HepG2 (cell line): ENCODE results near the gene UNC5B. TPM values are rescaled to one million over a fixed set of nuclear protein-coding genes. Genes with fewer than 3 reads are reported as not detected.

ENCODE experiments used
- ATAC-seq: fragments of 200-7000 bp; cut with Tn5 transposase; 3 replicates; pipeline ENCODE4 v1.9.1; 2020; ENCODE audit warnings: mild to moderate bottlenecking, moderate library complexity
- BruUV-seq: library from RNA; stranded (reverse); fragments of 400-500 nt; replicated peaks from 2 replicates; lab custom pipeline; 2021; lab: Mats Ljungman, UMichigan
- CTCF ChIA-PET: fragments of 300-600 bp; formaldehyde crosslinking; extraction: SDS; loops from one replicate; lab custom pipeline; 2021; ENCODE audit warnings: low total read pairs, inconsistent platforms, low intra/inter-chr PET ratio; lab: Yijun Ruan, JAX
- POLR2A ChIA-PET: fragments of 350-600 bp; sonication (Branson Sonifier 250); formaldehyde crosslinking; loops from one replicate; lab custom pipeline; 2020; ENCODE audit warnings: antibody characterized with exemption, inconsistent platforms; lab: Yijun Ruan, JAX
- DNase-seq: peaks from one replicate; pipeline ENCODE4 v3.0.0-alpha.2; 2015; ENCODE audit warnings: low spot score
- FAIRE-seq: peaks from 3 replicates; lab custom pipeline; 2011; peaks lifted over from hg19 to GRCh38; lab: Jason Lieb, UNC
- H2AFZ ChIP-seq: one replicate; pipeline ENCODE4 v1.6.1; 2011; ENCODE audit warnings: low read length, inconsistent platforms
- H3K27ac ChIP-seq: fragments of 300-600 bp; 3 replicates; pipeline ENCODE4 v1.8.0; 2011; ENCODE audit warnings: mixed run types, mild to moderate bottlenecking, mixed read lengths, low read length, inconsistent platforms; ENCODE audit not compliant: insufficient read depth; ENCODE audit errors: extremely low read length
- H3K27me3 ChIP-seq, 2 experiments: fragments of 200-600 bp in 1 of 2; 2 replicates in 1 of 2; 3 replicates in 1 of 2; pipeline versions ENCODE4 v1.6.0 to v1.8.0; 2011; ENCODE audit warnings: low read length in 2 of 2, mild to moderate bottlenecking in 2 of 2, moderate library complexity in 2 of 2, inconsistent platforms in 1 of 2; ENCODE audit not compliant: insufficient read depth in 2 of 2, control insufficient read depth in 1 of 2
- H3K36me3 ChIP-seq, 2 experiments: fragments of 200-600 bp in 1 of 2; replicated peaks in 1 of 2; 2 replicates in 1 of 2; 3 replicates in 1 of 2; pipeline versions ENCODE4 v1.5.1 to v1.8.0; 2011; ENCODE audit warnings: low read length in 2 of 2, inconsistent platforms in 1 of 2; ENCODE audit not compliant: insufficient read depth in 2 of 2, control insufficient read depth in 1 of 2
- H3K4me1 ChIP-seq: 2 replicates; pipeline ENCODE4 v1.5.1; 2012; ENCODE audit warnings: low read length, inconsistent platforms; ENCODE audit not compliant: insufficient read depth
- H3K4me2 ChIP-seq: 2 replicates; pipeline ENCODE4 v1.6.0; 2011; ENCODE audit warnings: low read depth, low read length, inconsistent platforms
- H3K4me3 ChIP-seq, 3 experiments: fragments of 200-600 bp in 1 of 3; sonication (generic), shearing (Covaris generic) in 1 of 3; replicated peaks in 1 of 3; 2 replicates each; pipeline ENCODE4 v1.5.1; 2011 to 2016; ENCODE audit warnings: low read length in 3 of 3, inconsistent platforms in 2 of 3, low read depth in 2 of 3, mild to moderate bottlenecking in 2 of 3, control low read depth in 1 of 3, mixed read lengths in 1 of 3; ENCODE audit not compliant: insufficient read depth in 1 of 3
- H3K79me2 ChIP-seq: one replicate; pipeline ENCODE4 v1.6.1; 2011; ENCODE audit warnings: low read length, inconsistent platforms; ENCODE audit not compliant: insufficient read depth
- H3K9ac ChIP-seq: 2 replicates; pipeline ENCODE4 v1.6.0; 2011; ENCODE audit warnings: mild to moderate bottlenecking, low read depth, low read length, inconsistent platforms; ENCODE audit not compliant: insufficient read depth
- H3K9me3 ChIP-seq: 2 replicates; pipeline ENCODE4 v1.5.1; 2012; ENCODE audit warnings: mild to moderate bottlenecking, low read length
- H4K20me1 ChIP-seq: 2 replicates; pipeline ENCODE4 v1.6.0; 2011; ENCODE audit warnings: inconsistent platforms, mild to moderate bottlenecking, low read length, moderate library complexity; ENCODE audit not compliant: insufficient read depth
- ATF1 ChIP-seq: IDR thresholded peaks from 2 replicates; pipeline ENCODE4 v1.6.1; 2016; ENCODE audit warnings: mild to moderate bottlenecking, control low read depth
- ATF5 ChIP-seq: sonication (generic); formaldehyde crosslinking; IDR thresholded peaks from 2 replicates; pipeline ENCODE4 v1.4.0; 2020; ENCODE audit warnings: mild to moderate bottlenecking, low read depth, missing genetic modification reagents
- FOXA1 ChIP-seq, 2 experiments: fragments of 450-650 bp in 1 of 2; sonication (generic) in 1 of 2; formaldehyde crosslinking in 1 of 2; IDR thresholded peaks; 2 replicates each; pipeline versions ENCODE4 v1.4.0 to v1.6.1; 2016 to 2020; ENCODE audit warnings: missing genetic modification reagents in 1 of 2
- FOXA3 ChIP-seq: IDR thresholded peaks from 2 replicates; pipeline ENCODE4 v1.6.1; 2016; ENCODE audit warnings: missing genetic modification reagents, missing compliant biosample characterization
- HOXA9 ChIP-seq: sonication (generic); formaldehyde crosslinking; IDR thresholded peaks from 2 replicates; pipeline ENCODE4 v1.8.1; 2022; ENCODE audit warnings: missing genetic modification reagents, mild to moderate bottlenecking, moderate library complexity, borderline replicate concordance
- IKZF4 ChIP-seq: sonication (generic); formaldehyde crosslinking; IDR thresholded peaks from 2 replicates; pipeline ENCODE4 v1.5.1; 2020; ENCODE audit warnings: borderline replicate concordance, mild to moderate bottlenecking, low read depth, missing genetic modification reagents; ENCODE audit errors: not compliant biosample characterization
- IRF2 ChIP-seq: IDR thresholded peaks from 2 replicates; pipeline ENCODE4 v1.6.1; 2018; ENCODE audit warnings: missing genetic modification reagents, missing compliant biosample characterization
- MAFK ChIP-seq, 2 experiments: IDR thresholded peaks in 1 of 2; conservative IDR thresholded peaks in 1 of 2; 2 replicates each; pipeline ENCODE4 v1.6.1; 2011; ENCODE audit warnings: improper control_type of control experiment in 2 of 2, low read length in 2 of 2
- MAZ ChIP-seq, 2 experiments: sonication (generic) in 1 of 2; formaldehyde crosslinking in 1 of 2; IDR thresholded peaks; 2 replicates each; pipeline versions ENCODE4 v1.5.0 to v1.6.1; 2012 to 2020; ENCODE audit warnings: low read depth in 2 of 2, mild to moderate bottlenecking in 2 of 2, borderline replicate concordance in 1 of 2, improper control_type of control experiment in 1 of 2, low read length in 1 of 2, missing genetic modification reagents in 1 of 2, moderate library complexity in 1 of 2
- MLLT10 ChIP-seq: sonication (generic); formaldehyde crosslinking; IDR thresholded peaks from 2 replicates; pipeline ENCODE4 v1.4.0; 2020; ENCODE audit warnings: missing genetic modification reagents
- RBFOX2 ChIP-seq: fragments of 200-400 bp; formaldehyde crosslinking; IDR thresholded peaks from 2 replicates; pipeline ENCODE4 v1.6.1; 2017; ENCODE audit warnings: low read depth, mild to moderate bottlenecking, low read length
- TAF1 ChIP-seq: sonication (generic); formaldehyde crosslinking; IDR thresholded peaks from 2 replicates; pipeline ENCODE4 v1.4.0; 2020; ENCODE audit warnings: missing genetic modification reagents
- TMF1 ChIP-seq: sonication (generic); formaldehyde crosslinking; IDR thresholded peaks from 2 replicates; pipeline ENCODE4 v1.8.1; 2022; ENCODE audit warnings: low read depth, missing genetic modification reagents
- ZNF24 ChIP-seq: fragments of 450-650 bp; IDR thresholded peaks from 2 replicates; pipeline ENCODE4 v1.6.1; 2017; ENCODE audit warnings: antibody characterized with exemption, mild to moderate bottlenecking
- ZNF432 ChIP-seq: sonication (generic); formaldehyde crosslinking; IDR thresholded peaks from 2 replicates; pipeline ENCODE4 v1.5.0; 2020; ENCODE audit warnings: missing genetic modification reagents, mild to moderate bottlenecking, borderline replicate concordance
- ZNF710 ChIP-seq: sonication (generic); formaldehyde crosslinking; IDR thresholded peaks from 2 replicates; pipeline ENCODE4 v1.5.0; 2020; ENCODE audit warnings: mild to moderate bottlenecking, missing genetic modification reagents, borderline replicate concordance
- ZNF737 ChIP-seq: sonication (generic); formaldehyde crosslinking; IDR thresholded peaks from 2 replicates; pipeline ENCODE4 v1.5.0; 2020; ENCODE audit warnings: missing genetic modification reagents, mild to moderate bottlenecking, borderline replicate concordance
- WGBS: methylation state at CpG from one replicate; pipeline ENCODE4 v1.1.6; 2017; ENCODE audit warnings: low lambda C conversion rate; 5-methylcytosine and 5-hydroxymethylcytosine counted together
- in situ Hi-C: cut with HindIII; loops from 2 replicates; pipeline ENCODE4 v1.10.0; 2017; ENCODE audit warnings: low pct_unique_long_range_greater_than_20kb; ENCODE audit not compliant: extremely low pct_ligation_motif_present
- intact Hi-C: fragments of 100-400 bp; cut with micrococcal nuclease; formaldehyde crosslinking; loops from one replicate; pipeline ENCODE4 v1.10.0; 2022; ENCODE audit not compliant: unreplicated experiment
- polyA plus RNA-seq, 8 experiments: library from polyadenylated mRNA; depleted of rRNA in 3 of 8; stranded (reverse) in 7 of 8; unstranded in 1 of 8; fragments of >200 nt; fragmentation: Illumina TruSeq in 4 of 8; extraction: Trizol in 4 of 8; gene quantifications; 2 replicates each; pipeline versions ENCODE4 v1.2.1 to v1.2.3, GENCODE V29; 2011 to 2016; ENCODE audit warnings: low read depth in 4 of 8, missing spikeins in 1 of 8, mixed read lengths in 1 of 8; ENCODE audit not compliant: insufficient read depth in 1 of 8
- total RNA-seq, 5 experiments: library from RNA; depleted of rRNA; stranded (reverse); fragments of >200 nt; fragmentation: Illumina TruSeq; extraction: Trizol; gene quantifications; 2 replicates each; pipeline ENCODE4 v1.2.3, GENCODE V29; 2016; ENCODE audit warnings: low read depth in 1 of 5
- TF ChIP-seq, protein P1 (sequence below): sonication (generic); formaldehyde crosslinking; IDR thresholded peaks from 2 replicates; pipeline ENCODE4 v1.5.0; 2020; ENCODE audit warnings: missing genetic modification reagents
- TF ChIP-seq, protein P2 (sequence below): sonication (generic); IDR thresholded peaks from 2 replicates; pipeline ENCODE4 v1.6.1; 2016; ENCODE audit warnings: low read depth, borderline replicate concordance

Gene UNC5B
- total and polyA plus RNA-seq, 2 of the 13 experiments (the other 11 are each of a cell fraction or from before 2014, with no cell fraction given) = 0.07 TPM

- Histone ChIP-seq H2AFZ (no peak overlapping the region), H3K9ac (no peak overlapping the region), H3K27me3 (no peaks in the 10 kb centered on the region), H3K4me2 (no peak overlapping the region), H4K20me1 (no peaks in the 10 kb centered on the region), H3K9me3 (no peaks in the 10 kb centered on the region), H3K79me2 (peaks cover 17% of the 10 kb centered on the region), H3K4me1 (peaks cover 74% of the 10 kb centered on the region), H3K4me3 (no peak overlapping the region), H3K36me3 (peaks cover 12 to 20% of the 10 kb centered on the region in 2 experiments), H3K27ac (no peak overlapping the region)
- no TSS peak for BruUV-seq
- CTCF ChIA-PET = no interaction called here
- in situ Hi-C loops = loop anchor here (25.0 kb wide), 1 partner anchor 706 kb away; no protein-coding TSS in a partner anchor
- FAIRE-seq = no peak
- no peak for DNase-seq
- 83% methylated on average over 4 of the region's 4 CpGs for WGBS
- ATAC-seq = no peak
- POLR2A ChIA-PET = interaction anchor here (0.8 to 16.7 kb wide), 4 partner anchors 8 to 45 kb away, joined by 3 to 210 read pairs (median 10); partner anchors contain the start of gene SLC29A3
- intact Hi-C loops = no loop called here
- TF ChIP-seq ATF5 (CRISPR knock-in tag) = no peak
- TF ChIP-seq, protein P1, sequence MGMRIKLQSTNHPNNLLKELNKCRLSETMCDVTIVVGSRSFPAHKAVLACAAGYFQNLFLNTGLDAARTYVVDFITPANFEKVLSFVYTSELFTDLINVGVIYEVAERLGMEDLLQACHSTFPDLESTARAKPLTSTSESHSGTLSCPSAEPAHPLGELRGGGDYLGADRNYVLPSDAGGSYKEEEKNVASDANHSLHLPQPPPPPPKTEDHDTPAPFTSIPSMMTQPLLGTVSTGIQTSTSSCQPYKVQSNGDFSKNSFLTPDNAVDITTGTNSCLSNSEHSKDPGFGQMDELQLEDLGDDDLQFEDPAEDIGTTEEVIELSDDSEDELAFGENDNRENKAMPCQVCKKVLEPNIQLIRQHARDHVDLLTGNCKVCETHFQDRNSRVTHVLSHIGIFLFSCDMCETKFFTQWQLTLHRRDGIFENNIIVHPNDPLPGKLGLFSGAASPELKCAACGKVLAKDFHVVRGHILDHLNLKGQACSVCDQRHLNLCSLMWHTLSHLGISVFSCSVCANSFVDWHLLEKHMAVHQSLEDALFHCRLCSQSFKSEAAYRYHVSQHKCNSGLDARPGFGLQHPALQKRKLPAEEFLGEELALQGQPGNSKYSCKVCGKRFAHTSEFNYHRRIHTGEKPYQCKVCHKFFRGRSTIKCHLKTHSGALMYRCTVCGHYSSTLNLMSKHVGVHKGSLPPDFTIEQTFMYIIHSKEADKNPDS (CRISPR knock-in tag) = no peak
- TF ChIP-seq ZNF24 = no peak
- TF ChIP-seq MAFK (conservative IDR thresholded peaks at IDR 0.05 in 1 of 2, IDR thresholded peaks at IDR 0.05 in 1 of 2; ENCODE audit: low read length in 2 of 2) = no peak
- no peak for TF ChIP-seq TMF1 (CRISPR knock-in tag)
- TF ChIP-seq ZNF737 = no peak
- no peak for TF ChIP-seq ZNF432 (CRISPR knock-in tag)
- no peak for TF ChIP-seq TAF1
- TF ChIP-seq ATF1 (CRISPR knock-in tag) = no peak
- TF ChIP-seq HOXA9 (CRISPR knock-in tag) = no peak
- TF ChIP-seq IRF2 = no peak
- no peak for TF ChIP-seq MAZ (IDR thresholded peaks at IDR 0.05; ENCODE audit: borderline replicate concordance, low read depth, low read length)
- no peak for TF ChIP-seq MAZ (CRISPR knock-in tag; IDR thresholded peaks at IDR 0.05; ENCODE audit: low read depth)
- no peak for TF ChIP-seq FOXA3 (CRISPR knock-in tag)
- TF ChIP-seq ZNF710 (CRISPR knock-in tag) = no peak
- TF ChIP-seq, protein P2, sequence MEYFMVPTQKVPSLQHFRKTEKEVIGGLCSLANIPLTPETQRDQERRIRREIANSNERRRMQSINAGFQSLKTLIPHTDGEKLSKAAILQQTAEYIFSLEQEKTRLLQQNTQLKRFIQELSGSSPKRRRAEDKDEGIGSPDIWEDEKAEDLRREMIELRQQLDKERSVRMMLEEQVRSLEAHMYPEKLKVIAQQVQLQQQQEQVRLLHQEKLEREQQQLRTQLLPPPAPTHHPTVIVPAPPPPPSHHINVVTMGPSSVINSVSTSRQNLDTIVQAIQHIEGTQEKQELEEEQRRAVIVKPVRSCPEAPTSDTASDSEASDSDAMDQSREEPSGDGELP = no peak
- TF ChIP-seq IKZF4 = no peak
- no peak for TF ChIP-seq MLLT10 (CRISPR knock-in tag)
- no peak for TF ChIP-seq RBFOX2
- no peak for TF ChIP-seq FOXA1 (IDR thresholded peaks at IDR 0.05)
- TF ChIP-seq FOXA1 (CRISPR knock-in tag; IDR thresholded peaks at IDR 0.05) = no peak
Measured at GRCh38 chr10:71331736-71332135, 119.4 kb downstream of the UNC5B start.
